GM19193 (cell line): Measurements from ENCODE around the gene TMCC2.

Experiments used
- POLR2A ChIP-seq: IDR thresholded peaks from 4 replicates; pipeline ENCODE4 v1.6.1; 2011; ENCODE audit not compliant: insufficient read depth, insufficient read length; ENCODE audit errors: extremely low read depth

Gene TMCC2

GRCh38 chr1:205294175-205294917 lies 66.6 kb downstream of the TMCC2 start:
- no peak for TF ChIP-seq POLR2A

- no peak for TF ChIP-seq POLR2A
Measured at GRCh38 chr1:205294934-205295333, 67.2 kb downstream of the TMCC2 start.

GRCh38 chr1:205296154-205296553 lies 68.4 kb downstream of the TMCC2 start:
- TF ChIP-seq POLR2A = no peak

GRCh38 chr1:205298191-205298994 lies 70.6 kb downstream of the TMCC2 start:
- TF ChIP-seq POLR2A = no peak

- TF ChIP-seq POLR2A = no peak
Measured at GRCh38 chr1:205300149-205300548, 72.4 kb downstream of the TMCC2 start.

GRCh38 chr1:205301205-205301821 lies 73.6 kb downstream of the TMCC2 start:
- no peak for TF ChIP-seq POLR2A

GRCh38 chr1:205301842-205302588 lies 74.3 kb downstream of the TMCC2 start:
- no peak for TF ChIP-seq POLR2A

- TF ChIP-seq POLR2A = no peak
Measured at GRCh38 chr1:205303247-205303888, 75.6 kb downstream of the TMCC2 start.

- TF ChIP-seq POLR2A = no peak
Measured at GRCh38 chr1:205304046-205304694, 76.4 kb downstream of the TMCC2 start.

GRCh38 chr1:205304695-205305070 lies 76.9 kb downstream of the TMCC2 start:
- no peak for TF ChIP-seq POLR2A

- no peak for TF ChIP-seq POLR2A
Measured at GRCh38 chr1:205306929-205307566, 79.3 kb downstream of the TMCC2 start.

- no peak for TF ChIP-seq POLR2A
Measured at GRCh38 chr1:205309741-205310140, 82.0 kb downstream of the TMCC2 start.

- TF ChIP-seq POLR2A = no peak
Measured at GRCh38 chr1:205310976-205311704, 83.4 kb downstream of the TMCC2 start.
